ENCODE results near the gene PTPRF.

DNA sequence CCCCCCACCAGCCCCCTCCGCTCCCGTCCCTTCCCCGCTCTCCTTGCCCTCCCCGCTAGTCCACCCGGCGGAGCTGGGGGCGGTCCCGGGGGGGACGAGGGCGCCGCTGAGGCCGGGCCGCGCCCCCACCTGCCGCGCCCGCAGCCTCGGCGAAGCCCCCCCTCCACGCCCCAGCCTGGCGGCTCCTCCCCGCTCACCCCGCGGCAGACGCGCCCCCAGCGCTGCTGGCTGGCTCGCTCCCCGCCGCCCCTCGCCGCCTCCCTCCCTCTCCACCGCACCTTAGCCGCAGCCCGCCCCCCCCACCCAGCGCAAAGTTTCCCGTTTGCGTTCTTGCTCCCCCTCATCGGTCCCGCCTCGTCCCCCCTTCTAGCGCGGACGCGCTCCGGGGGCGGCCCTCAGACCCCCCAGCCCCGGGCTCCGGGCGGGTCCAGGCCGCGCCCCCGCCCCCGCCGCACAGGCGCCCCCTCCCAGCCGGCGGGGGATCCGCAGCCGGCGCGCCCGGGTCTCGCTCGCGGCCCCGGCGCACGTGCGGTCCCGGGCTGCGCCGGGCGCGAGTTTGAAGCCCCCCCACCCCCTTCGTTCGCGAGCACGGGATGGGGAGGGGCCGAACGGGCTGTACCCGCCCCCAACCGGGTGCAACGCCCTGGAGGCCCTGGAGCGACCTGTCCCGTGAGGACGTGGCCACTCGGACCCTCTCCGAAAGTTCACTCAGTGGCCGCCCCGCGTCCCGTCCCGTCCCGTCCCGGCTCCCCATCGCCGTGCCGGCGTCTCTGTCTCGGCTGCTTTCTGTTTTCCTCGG is 623 bp downstream of the PTPRF start:
- TF ChIP-seq, protein P1, sequence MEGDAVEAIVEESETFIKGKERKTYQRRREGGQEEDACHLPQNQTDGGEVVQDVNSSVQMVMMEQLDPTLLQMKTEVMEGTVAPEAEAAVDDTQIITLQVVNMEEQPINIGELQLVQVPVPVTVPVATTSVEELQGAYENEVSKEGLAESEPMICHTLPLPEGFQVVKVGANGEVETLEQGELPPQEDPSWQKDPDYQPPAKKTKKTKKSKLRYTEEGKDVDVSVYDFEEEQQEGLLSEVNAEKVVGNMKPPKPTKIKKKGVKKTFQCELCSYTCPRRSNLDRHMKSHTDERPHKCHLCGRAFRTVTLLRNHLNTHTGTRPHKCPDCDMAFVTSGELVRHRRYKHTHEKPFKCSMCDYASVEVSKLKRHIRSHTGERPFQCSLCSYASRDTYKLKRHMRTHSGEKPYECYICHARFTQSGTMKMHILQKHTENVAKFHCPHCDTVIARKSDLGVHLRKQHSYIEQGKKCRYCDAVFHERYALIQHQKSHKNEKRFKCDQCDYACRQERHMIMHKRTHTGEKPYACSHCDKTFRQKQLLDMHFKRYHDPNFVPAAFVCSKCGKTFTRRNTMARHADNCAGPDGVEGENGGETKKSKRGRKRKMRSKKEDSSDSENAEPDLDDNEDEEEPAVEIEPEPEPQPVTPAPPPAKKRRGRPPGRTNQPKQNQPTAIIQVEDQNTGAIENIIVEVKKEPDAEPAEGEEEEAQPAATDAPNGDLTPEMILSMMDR (IDR thresholded peaks at IDR 0.05), result no peak
- TF ChIP-seq POLR2A (IDR thresholded peaks at IDR 0.05), result no peak
